GM12878 (cell line): ENCODE measurements around the gene INAFM1. TPM values are rescaled to one million over a fixed set of nuclear protein-coding genes. Genes with fewer than 3 reads are reported as not detected.

Experiments used
- ATAC-seq: fragments of 200-7000 bp; cut with Tn5 transposase; 3 replicates; pipeline ENCODE4 v1.9.1; 2020; ENCODE audit warnings: mild to moderate bottlenecking, moderate library complexity
- BruUV-seq: library from RNA; stranded (reverse); fragments of 400-500 nt; replicated peaks from 2 replicates; lab custom pipeline; 2021; lab: Mats Ljungman, UMichigan
- CTCF ChIA-PET: fragments of 300-600 bp; sonication (Branson Sonifier 250); formaldehyde crosslinking; extraction: SDS; loops from one replicate; lab custom pipeline; 2021; ENCODE audit warnings: inconsistent platforms; lab: Yijun Ruan, JAX
- POLR2A ChIA-PET: fragments of 350-600 bp; formaldehyde crosslinking; extraction: SDS; loops from one replicate; lab custom pipeline; 2021; ENCODE audit warnings: inconsistent platforms; lab: Charles Lee
- RAD21 ChIA-PET: fragments of 300-600 bp; sonication (Branson Sonifier 250); formaldehyde crosslinking; loops from one replicate; lab custom pipeline; 2023; ENCODE audit warnings: antibody characterized with exemption; ENCODE audit not compliant: unreplicated experiment; lab: Charles Lee
- SMC1A ChIA-PET: fragments of 300-600 bp; sonication (Branson Sonifier 250); formaldehyde crosslinking; loops from one replicate; lab custom pipeline; 2023; ENCODE audit not compliant: unreplicated experiment, uncharacterized antibody; lab: Charles Lee
- DNase-seq: peaks from one replicate; pipeline ENCODE4 v3.0.0-alpha.2; 2011; ENCODE audit warnings: low read depth, low spot score
- FAIRE-seq: peaks from 3 replicates; lab custom pipeline; 2011; peaks lifted over from hg19 to GRCh38; lab: Jason Lieb, UNC
- H2AFZ ChIP-seq: 2 replicates; pipeline ENCODE4 v1.6.0; 2011; ENCODE audit warnings: low read depth, low read length, control low read depth; ENCODE audit not compliant: control insufficient read depth
- H3K27ac ChIP-seq: 2 replicates; pipeline ENCODE4 v1.5.1; 2011; ENCODE audit warnings: control low read depth; ENCODE audit not compliant: control insufficient read depth, insufficient read depth
- H3K27me3 ChIP-seq, 2 experiments: replicated peaks in 1 of 2; 2 replicates each; pipeline versions ENCODE4 v1.6.0 to v1.6.1; 2011; ENCODE audit warnings: low read length in 1 of 2; ENCODE audit not compliant: control insufficient read depth in 2 of 2, insufficient read depth in 2 of 2
- H3K36me3 ChIP-seq, 2 experiments: 2 replicates each; pipeline ENCODE4 v1.5.1; 2011; ENCODE audit warnings: low read length in 1 of 2; ENCODE audit not compliant: control insufficient read depth in 2 of 2, insufficient read depth in 2 of 2
- H3K4me1 ChIP-seq: 2 replicates; pipeline ENCODE4 v1.6.1; 2011; ENCODE audit warnings: mild to moderate bottlenecking, low read length, moderate library complexity, mixed read lengths; ENCODE audit not compliant: control insufficient read depth, insufficient read depth
- H3K4me2 ChIP-seq: 2 replicates; pipeline ENCODE4 v1.6.0; 2011; ENCODE audit warnings: control low read depth; ENCODE audit not compliant: control insufficient read depth, insufficient read depth
- H3K4me3 ChIP-seq: fragments of 200-600 bp; sonication (generic); 2 replicates; pipeline ENCODE4 v1.5.1; 2016
- H3K79me2 ChIP-seq: 2 replicates; pipeline ENCODE4 v1.6.0; 2011; ENCODE audit warnings: low read length; ENCODE audit not compliant: control insufficient read depth, insufficient read depth
- H3K9ac ChIP-seq: 2 replicates; pipeline ENCODE4 v1.8.0; 2011; ENCODE audit warnings: low read length, control low read depth, mixed read lengths; ENCODE audit not compliant: control insufficient read depth, insufficient read depth
- H3K9me3 ChIP-seq: replicated peaks from 3 replicates; pipeline ENCODE4 v1.5.1; 2011; ENCODE audit warnings: mild to moderate bottlenecking, low read length; ENCODE audit not compliant: control insufficient read depth, insufficient read depth
- H4K20me1 ChIP-seq: 2 replicates; pipeline ENCODE4 v1.6.0; 2011; ENCODE audit not compliant: control insufficient read depth, insufficient read depth
- BACH1 ChIP-seq: fragments of 450-650 bp; IDR thresholded peaks from 2 replicates; pipeline ENCODE4 v1.6.1; 2017; ENCODE audit warnings: mild to moderate bottlenecking, borderline replicate concordance
- BCL11A ChIP-seq: IDR thresholded peaks from 2 replicates; pipeline ENCODE4 v1.6.1; 2011; ENCODE audit warnings: low read depth, low read length
- CHD2 ChIP-seq: IDR thresholded peaks from 2 replicates; pipeline ENCODE4 v1.6.1; 2011; ENCODE audit warnings: low read depth, low read length, improper control_type of control experiment, borderline replicate concordance
- FOXK2 ChIP-seq: fragments of 450-650 bp; IDR thresholded peaks from 2 replicates; pipeline ENCODE4 v1.6.1; 2017; ENCODE audit warnings: mild to moderate bottlenecking, moderate library complexity
- GATAD2B ChIP-seq: fragments of 450-650 bp; conservative IDR thresholded peaks from 2 replicates; pipeline ENCODE4 v1.6.1; 2017; ENCODE audit warnings: low read depth, mild to moderate bottlenecking, moderate library complexity
- HDAC6 ChIP-seq: fragments of 200-600 bp; sonication (generic); IDR thresholded peaks from one replicate; pipeline ENCODE4 v1.8.0; 2017; ENCODE audit warnings: antibody characterized with exemption; ENCODE audit not compliant: unreplicated experiment
- MTA2 ChIP-seq: fragments of 450-650 bp; IDR thresholded peaks from 2 replicates; pipeline ENCODE4 v1.6.1; 2016; ENCODE audit warnings: low read depth, mild to moderate bottlenecking, moderate library complexity
- MYB ChIP-seq: fragments of 150-350 bp; IDR thresholded peaks from 2 replicates; pipeline ENCODE4 v1.6.1; 2014; ENCODE audit warnings: mild to moderate bottlenecking, low read depth, low read length, borderline replicate concordance
- MYC ChIP-seq: IDR thresholded peaks from 2 replicates; pipeline ENCODE4 v1.6.1; 2011; ENCODE audit warnings: mild to moderate bottlenecking, low read length, moderate library complexity, inconsistent platforms; ENCODE audit not compliant: insufficient read depth, insufficient replicate concordance, insufficient read length, severe bottlenecking
- POU2F2 ChIP-seq: IDR thresholded peaks from 3 replicates; pipeline ENCODE4 v1.6.1; 2011; ENCODE audit warnings: low read depth, mild to moderate bottlenecking, low read length, borderline replicate concordance
- STAT3 ChIP-seq: IDR thresholded peaks from 2 replicates; pipeline ENCODE4 v1.6.1; 2011; ENCODE audit warnings: low read depth, low read length, improper control_type of control experiment
- SUPT20H ChIP-seq: IDR thresholded peaks from 2 replicates; pipeline ENCODE4 v1.6.1; 2011; ENCODE audit warnings: low read depth, mild to moderate bottlenecking, low read length, moderate library complexity, borderline replicate concordance; ENCODE audit not compliant: control insufficient read depth
- YY1 ChIP-seq: IDR thresholded peaks from 2 replicates; pipeline ENCODE4 v1.6.1; 2011; ENCODE audit warnings: low read depth, mild to moderate bottlenecking, low read length
- ZBED1 ChIP-seq: IDR thresholded peaks from 2 replicates; pipeline ENCODE4 v1.6.1; 2016; ENCODE audit warnings: borderline replicate concordance
- ZNF217 ChIP-seq: fragments of 450-650 bp; IDR thresholded peaks from 2 replicates; pipeline ENCODE4 v1.6.1; 2017; ENCODE audit warnings: antibody characterized with exemption, mild to moderate bottlenecking
- ZNF274 ChIP-seq: IDR thresholded peaks from one replicate; pipeline ENCODE4 v1.8.0; 2011; ENCODE audit not compliant: insufficient read length, insufficient read depth
- WGBS: methylation state at CpG from one replicate; pipeline ENCODE4 v1.1.6; 2016; ENCODE audit warnings: low lambda C conversion rate; ENCODE audit not compliant: insufficient replicate concordance, insufficient coverage; ENCODE audit errors: missing lambda C conversion rate; 5-methylcytosine and 5-hydroxymethylcytosine counted together
- in situ Hi-C: fragments of 300-500 bp; cut with MboI; formaldehyde crosslinking; loops from 9 replicates; pipeline ENCODE4 v1.14.3; 2018; ENCODE audit warnings: mixed read lengths
- intact Hi-C: fragments of 100-400 bp; cut with micrococcal nuclease; formaldehyde crosslinking; loops from one replicate; pipeline ENCODE4 v1.14.2; 2022; ENCODE audit not compliant: unreplicated experiment
- polyA plus RNA-seq, 11 experiments: library from polyadenylated mRNA; depleted of rRNA in 4 of 11; unstranded in 6 of 11; stranded (reverse) in 5 of 11; fragments of >200 nt; fragmentation: Nextera tagmentation in 4 of 11; fragmentation: Illumina TruSeq in 1 of 11; extraction: Ambion mirVana in 4 of 11; extraction: Trizol in 1 of 11; gene quantifications; 1 replicate in 1 of 11; 2 replicates in 10 of 11; pipeline versions ENCODE4 v1.2.1 to v1.2.3, GENCODE V29; 2011 to 2016; ENCODE audit warnings: inconsistent platforms in 2 of 11, missing spikeins in 2 of 11, low read depth in 1 of 11
- total RNA-seq, 4 experiments: library from RNA; depleted of rRNA in 3 of 4; stranded (reverse); fragments of >200 nt in 3 of 4; fragmentation: Illumina TruSeq in 1 of 4; extraction: Trizol in 1 of 4; gene quantifications; 2 replicates each; pipeline versions ENCODE4 v1.2.1 to v1.2.3, GENCODE V29; 2013 to 2021
- TF ChIP-seq, protein P1 (sequence below): fragments of 450-650 bp; conservative IDR thresholded peaks from 2 replicates; pipeline ENCODE4 v1.6.1; 2017; ENCODE audit warnings: mild to moderate bottlenecking, moderate library complexity
- TF ChIP-seq, protein P2 (sequence below): fragments of 450-650 bp; IDR thresholded peaks from 2 replicates; pipeline ENCODE4 v1.6.1; 2014; ENCODE audit warnings: mild to moderate bottlenecking
- TF ChIP-seq, protein P3 (sequence below): fragments of 450-650 bp; IDR thresholded peaks from 2 replicates; pipeline ENCODE4 v1.6.1; 2017; ENCODE audit warnings: low read depth, mild to moderate bottlenecking, moderate library complexity

INAFM1 gene
- total and polyA plus RNA-seq, 10 of the 15 experiments (the other 5 are each of a cell fraction or from before 2014, with no cell fraction given), result 0.57 to 6.8 (median 1.1) TPM; not detected in 1

DNA sequence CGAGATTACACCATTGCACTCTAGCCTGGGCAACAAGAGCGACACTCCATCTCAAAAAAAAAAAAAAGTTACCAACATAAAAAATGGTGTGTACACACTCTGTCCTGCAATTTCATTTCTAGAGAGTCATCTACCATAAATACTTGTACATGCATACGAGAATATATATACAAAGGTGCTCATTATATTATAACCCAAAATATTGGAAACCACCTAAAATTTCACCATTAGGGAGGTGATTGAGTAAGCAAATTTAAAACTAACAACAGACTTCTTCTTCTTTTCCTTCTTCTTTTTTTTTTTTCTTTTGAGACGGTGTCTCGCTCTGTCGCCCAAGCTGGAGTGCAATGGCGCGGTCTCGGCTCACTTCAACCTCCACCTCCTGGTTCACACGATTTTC lies 27.6 kb downstream of the INAFM1 start:
- in situ Hi-C loops, result no loop called here
- POLR2A ChIA-PET, result interaction anchor here (0.7 to 1.3 kb wide), 2 partner anchors 15 to 47 kb away, joined by 3 read pairs; partner anchors contain the start of gene DHX34
- H4K20me1 ChIP-seq, result no peaks in the 10 kb centered on the region
- no peak overlapping the region; the same call in 1 of the 2 replicates for H3K27ac ChIP-seq
- no peak overlapping the region for H2AFZ ChIP-seq
- no peaks in the 10 kb centered on the region for H3K27me3 ChIP-seq
- RAD21 ChIA-PET, result no interaction called here
- H3K79me2 ChIP-seq, result no peaks in the 10 kb centered on the region
- FAIRE-seq, result no peak
- intact Hi-C loops, result no loop called here
- CTCF ChIA-PET, result interaction anchor here (0.8 kb wide), 1 partner anchor 17 kb away, joined by 4 read pairs; no protein-coding TSS in a partner anchor
- H3K36me3 ChIP-seq, result no peaks in the 10 kb centered on the region; a peak in 1 of 4 replicates
- peak; percentile 51 for ATAC-seq
- no peak for DNase-seq
- no TSS peak for BruUV-seq
- SMC1A ChIA-PET, result no interaction called here
- no peak overlapping the region for H3K9ac ChIP-seq
- no peaks in the 10 kb centered on the region for H3K9me3 ChIP-seq
- WGBS, result 9% methylated on average over 10 of the region's 10 CpGs
- H3K4me1 ChIP-seq, result peaks cover 19% of the 10 kb centered on the region
- no peak overlapping the region for H3K4me2 ChIP-seq
- no peak overlapping the region for H3K4me3 ChIP-seq
- TF ChIP-seq POU2F2 (no peak), MYB (no peak), ZNF217 (no peak), CHD2 (no peak), MYC (no peak), YY1 (0 out of 2 replicates have a peak, but pooled peaks have one; percentile 16), FOXK2 (no peak), HDAC6 (no peak), SUPT20H (no peak), ZBED1 (no peak), BCL11A (no peak), STAT3 (no peak), MTA2 (peak; percentile 10; the same call in 1 of the 2 replicates), GATAD2B (no peak), ZNF274 (no peak), BACH1 (no peak)
- TF ChIP-seq, protein P1, sequence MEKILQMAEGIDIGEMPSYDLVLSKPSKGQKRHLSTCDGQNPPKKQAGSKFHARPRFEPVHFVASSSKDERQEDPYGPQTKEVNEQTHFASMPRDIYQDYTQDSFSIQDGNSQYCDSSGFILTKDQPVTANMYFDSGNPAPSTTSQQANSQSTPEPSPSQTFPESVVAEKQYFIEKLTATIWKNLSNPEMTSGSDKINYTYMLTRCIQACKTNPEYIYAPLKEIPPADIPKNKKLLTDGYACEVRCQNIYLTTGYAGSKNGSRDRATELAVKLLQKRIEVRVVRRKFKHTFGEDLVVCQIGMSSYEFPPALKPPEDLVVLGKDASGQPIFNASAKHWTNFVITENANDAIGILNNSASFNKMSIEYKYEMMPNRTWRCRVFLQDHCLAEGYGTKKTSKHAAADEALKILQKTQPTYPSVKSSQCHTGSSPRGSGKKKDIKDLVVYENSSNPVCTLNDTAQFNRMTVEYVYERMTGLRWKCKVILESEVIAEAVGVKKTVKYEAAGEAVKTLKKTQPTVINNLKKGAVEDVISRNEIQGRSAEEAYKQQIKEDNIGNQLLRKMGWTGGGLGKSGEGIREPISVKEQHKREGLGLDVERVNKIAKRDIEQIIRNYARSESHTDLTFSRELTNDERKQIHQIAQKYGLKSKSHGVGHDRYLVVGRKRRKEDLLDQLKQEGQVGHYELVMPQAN, result no peak
- TF ChIP-seq, protein P2, sequence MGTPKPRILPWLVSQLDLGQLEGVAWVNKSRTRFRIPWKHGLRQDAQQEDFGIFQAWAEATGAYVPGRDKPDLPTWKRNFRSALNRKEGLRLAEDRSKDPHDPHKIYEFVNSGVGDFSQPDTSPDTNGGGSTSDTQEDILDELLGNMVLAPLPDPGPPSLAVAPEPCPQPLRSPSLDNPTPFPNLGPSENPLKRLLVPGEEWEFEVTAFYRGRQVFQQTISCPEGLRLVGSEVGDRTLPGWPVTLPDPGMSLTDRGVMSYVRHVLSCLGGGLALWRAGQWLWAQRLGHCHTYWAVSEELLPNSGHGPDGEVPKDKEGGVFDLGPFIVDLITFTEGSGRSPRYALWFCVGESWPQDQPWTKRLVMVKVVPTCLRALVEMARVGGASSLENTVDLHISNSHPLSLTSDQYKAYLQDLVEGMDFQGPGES, result no peak
- TF ChIP-seq, protein P3, sequence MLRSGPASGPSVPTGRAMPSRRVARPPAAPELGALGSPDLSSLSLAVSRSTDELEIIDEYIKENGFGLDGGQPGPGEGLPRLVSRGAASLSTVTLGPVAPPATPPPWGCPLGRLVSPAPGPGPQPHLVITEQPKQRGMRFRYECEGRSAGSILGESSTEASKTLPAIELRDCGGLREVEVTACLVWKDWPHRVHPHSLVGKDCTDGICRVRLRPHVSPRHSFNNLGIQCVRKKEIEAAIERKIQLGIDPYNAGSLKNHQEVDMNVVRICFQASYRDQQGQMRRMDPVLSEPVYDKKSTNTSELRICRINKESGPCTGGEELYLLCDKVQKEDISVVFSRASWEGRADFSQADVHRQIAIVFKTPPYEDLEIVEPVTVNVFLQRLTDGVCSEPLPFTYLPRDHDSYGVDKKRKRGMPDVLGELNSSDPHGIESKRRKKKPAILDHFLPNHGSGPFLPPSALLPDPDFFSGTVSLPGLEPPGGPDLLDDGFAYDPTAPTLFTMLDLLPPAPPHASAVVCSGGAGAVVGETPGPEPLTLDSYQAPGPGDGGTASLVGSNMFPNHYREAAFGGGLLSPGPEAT, result peak; percentile 67; the same call in 1 of the 2 replicates
